ENCODE measurements around the gene CDH15. TPM values are rescaled to one million over a fixed set of nuclear protein-coding genes. Genes with fewer than 3 reads are reported as not detected.
A peak's percentile ranks its signal among the peaks of the same experiment; 100 is the strongest.

Gene CDH15
- total and polyA plus RNA-seq, 9 of the 15 experiments (the other 6 are each of a cell fraction or from before 2014, with no cell fraction given) = 0.07 to 0.18 TPM; not detected in 7

DNA sequence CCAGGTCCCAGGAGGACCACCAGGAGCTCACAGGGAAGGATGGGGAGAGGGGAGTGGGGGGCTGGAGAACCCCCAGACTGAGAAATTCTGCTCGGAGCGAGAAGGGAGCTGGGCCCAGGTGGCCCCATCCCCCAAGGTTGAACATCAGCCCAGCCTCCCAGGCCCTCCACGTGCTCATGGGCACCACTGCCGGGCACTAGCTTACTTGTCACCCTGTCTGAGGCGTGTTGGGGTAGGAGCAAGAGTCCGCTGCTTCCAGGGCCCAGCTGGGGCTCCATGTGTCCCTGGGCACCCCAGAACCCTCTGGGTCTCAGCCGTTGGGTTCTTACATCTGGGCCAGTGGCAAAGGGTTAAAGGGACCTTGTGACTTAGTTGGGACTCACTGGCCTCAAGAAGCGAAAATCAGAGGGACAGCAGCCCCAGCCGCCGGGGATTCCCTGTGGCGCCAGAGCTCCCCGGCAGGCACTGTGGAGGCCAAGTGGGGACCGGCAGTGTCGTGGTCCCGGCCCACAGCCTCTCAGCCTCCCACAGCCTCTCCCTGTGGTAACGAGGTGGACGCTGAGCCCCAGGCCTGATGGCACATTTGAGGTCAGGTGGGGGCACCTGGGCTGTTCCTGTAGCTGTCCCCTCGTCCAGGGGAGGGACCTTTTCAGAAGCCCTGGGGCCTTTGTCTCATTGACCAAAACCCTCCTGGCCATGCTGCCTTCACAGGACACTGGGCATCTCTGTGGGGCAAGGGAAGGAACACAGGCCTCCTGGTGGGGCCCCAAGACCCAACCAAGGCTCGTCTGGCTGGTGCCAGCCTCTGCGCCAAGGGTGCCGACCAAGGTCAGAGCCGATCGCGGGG lies 33.7 kb upstream of the CDH15 start:
- no peak overlapping the region; a peak in 1 of 4 replicates for H3K9ac ChIP-seq (ENCODE audit: insufficient read depth in 1 of 2, low read depth in 2 of 2, low read length in 2 of 2)
- no peaks in the 10 kb centered on the region for H3K9me1 ChIP-seq (ENCODE audit: control insufficient read depth, insufficient read depth, low read length)
- no peaks in the 10 kb centered on the region for H3K27me3 ChIP-seq (ENCODE audit: control insufficient read depth in 2 of 2, insufficient read depth in 2 of 2, low read length in 2 of 2)
- ChIA-PET POLR2A (interaction anchor here (0.6 kb wide), 1 partner anchor 9 kb away, joined by 4 read pairs; no protein-coding TSS in a partner anchor), CTCF (ENCODE audit: low intra/inter-chr PET ratio) (no interaction called here)
- no TSS peak for BruUV-seq (replicated peaks)
- ATAC-seq (no peak), DNase-seq (ENCODE audit: extremely low read depth in 1 of 4, low spot score in 3 of 4) (no peak), FAIRE-seq (no peak)
- H3K27ac ChIP-seq (ENCODE audit: extremely low read depth, low read depth, low read length) = no peak overlapping the region
- TF ChIP-seq, protein P1, sequence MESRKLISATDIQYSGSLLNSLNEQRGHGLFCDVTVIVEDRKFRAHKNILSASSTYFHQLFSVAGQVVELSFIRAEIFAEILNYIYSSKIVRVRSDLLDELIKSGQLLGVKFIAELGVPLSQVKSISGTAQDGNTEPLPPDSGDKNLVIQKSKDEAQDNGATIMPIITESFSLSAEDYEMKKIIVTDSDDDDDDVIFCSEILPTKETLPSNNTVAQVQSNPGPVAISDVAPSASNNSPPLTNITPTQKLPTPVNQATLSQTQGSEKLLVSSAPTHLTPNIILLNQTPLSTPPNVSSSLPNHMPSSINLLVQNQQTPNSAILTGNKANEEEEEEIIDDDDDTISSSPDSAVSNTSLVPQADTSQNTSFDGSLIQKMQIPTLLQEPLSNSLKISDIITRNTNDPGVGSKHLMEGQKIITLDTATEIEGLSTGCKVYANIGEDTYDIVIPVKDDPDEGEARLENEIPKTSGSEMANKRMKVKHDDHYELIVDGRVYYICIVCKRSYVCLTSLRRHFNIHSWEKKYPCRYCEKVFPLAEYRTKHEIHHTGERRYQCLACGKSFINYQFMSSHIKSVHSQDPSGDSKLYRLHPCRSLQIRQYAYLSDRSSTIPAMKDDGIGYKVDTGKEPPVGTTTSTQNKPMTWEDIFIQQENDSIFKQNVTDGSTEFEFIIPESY (CRISPR knock-in tag; IDR thresholded peaks at IDR 0.05) = peak; percentile 39; the same call in 1 of the 2 replicates
- TF ChIP-seq, protein P2, sequence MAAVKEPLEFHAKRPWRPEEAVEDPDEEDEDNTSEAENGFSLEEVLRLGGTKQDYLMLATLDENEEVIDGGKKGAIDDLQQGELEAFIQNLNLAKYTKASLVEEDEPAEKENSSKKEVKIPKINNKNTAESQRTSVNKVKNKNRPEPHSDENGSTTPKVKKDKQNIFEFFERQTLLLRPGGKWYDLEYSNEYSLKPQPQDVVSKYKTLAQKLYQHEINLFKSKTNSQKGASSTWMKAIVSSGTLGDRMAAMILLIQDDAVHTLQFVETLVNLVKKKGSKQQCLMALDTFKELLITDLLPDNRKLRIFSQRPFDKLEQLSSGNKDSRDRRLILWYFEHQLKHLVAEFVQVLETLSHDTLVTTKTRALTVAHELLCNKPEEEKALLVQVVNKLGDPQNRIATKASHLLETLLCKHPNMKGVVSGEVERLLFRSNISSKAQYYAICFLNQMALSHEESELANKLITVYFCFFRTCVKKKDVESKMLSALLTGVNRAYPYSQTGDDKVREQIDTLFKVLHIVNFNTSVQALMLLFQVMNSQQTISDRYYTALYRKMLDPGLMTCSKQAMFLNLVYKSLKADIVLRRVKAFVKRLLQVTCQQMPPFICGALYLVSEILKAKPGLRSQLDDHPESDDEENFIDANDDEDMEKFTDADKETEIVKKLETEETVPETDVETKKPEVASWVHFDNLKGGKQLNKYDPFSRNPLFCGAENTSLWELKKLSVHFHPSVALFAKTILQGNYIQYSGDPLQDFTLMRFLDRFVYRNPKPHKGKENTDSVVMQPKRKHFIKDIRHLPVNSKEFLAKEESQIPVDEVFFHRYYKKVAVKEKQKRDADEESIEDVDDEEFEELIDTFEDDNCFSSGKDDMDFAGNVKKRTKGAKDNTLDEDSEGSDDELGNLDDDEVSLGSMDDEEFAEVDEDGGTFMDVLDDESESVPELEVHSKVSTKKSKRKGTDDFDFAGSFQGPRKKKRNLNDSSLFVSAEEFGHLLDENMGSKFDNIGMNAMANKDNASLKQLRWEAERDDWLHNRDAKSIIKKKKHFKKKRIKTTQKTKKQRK (IDR thresholded peaks at IDR 0.05; ENCODE audit: borderline replicate concordance, low read depth, low read length) = no peak
- peaks cover 47% of the 10 kb centered on the region; the same call in 2 of the 3 replicates for H3K36me3 ChIP-seq (ENCODE audit: control insufficient read depth, insufficient read depth, low read length)
- H4K20me1 ChIP-seq (replicated peaks; ENCODE audit: control insufficient read depth, insufficient read depth, low read length) = no peaks in the 10 kb centered on the region
- no peak overlapping the region for H3K4me2 ChIP-seq (ENCODE audit: insufficient read depth, low read length)
- H3K9me3 ChIP-seq (replicated peaks; ENCODE audit: control insufficient read depth, insufficient read depth, low read depth, low read length) = no peaks in the 10 kb centered on the region
- H3K4me1 ChIP-seq (replicated peaks in 1 of 2; ENCODE audit: control insufficient read depth in 2 of 2, insufficient read depth in 2 of 2, low read length in 2 of 2) = peaks cover 0 to 25% of the 10 kb centered on the region in 2 experiments; a peak in 2 of 5 replicates
- no peaks in the 10 kb centered on the region for H3K79me2 ChIP-seq (ENCODE audit: control insufficient read depth, insufficient read depth, low read length)
- H3K4me3 ChIP-seq = no peak overlapping the region
- intact Hi-C loops (cut with micrococcal nuclease) (no loop called here), in situ Hi-C loops (cut with MboI) (no loop called here)
- WGBS (ENCODE audit: insufficient coverage, low coverage, missing lambda C conversion rate) = 91% methylated on average over 24 of the region's 24 CpGs
- no peak overlapping the region for H2AFZ ChIP-seq (ENCODE audit: low read depth, low read length)

Measured in K562 (cell line).